OCI-M1 (cell line): Measurements from ENCODE around the gene VAC14.

ENCODE experiments used
- DNase-seq: peaks from one replicate; lab custom pipeline; 2025; lab: John Stamatoyannopoulos, UW

VAC14 gene

DNA sequence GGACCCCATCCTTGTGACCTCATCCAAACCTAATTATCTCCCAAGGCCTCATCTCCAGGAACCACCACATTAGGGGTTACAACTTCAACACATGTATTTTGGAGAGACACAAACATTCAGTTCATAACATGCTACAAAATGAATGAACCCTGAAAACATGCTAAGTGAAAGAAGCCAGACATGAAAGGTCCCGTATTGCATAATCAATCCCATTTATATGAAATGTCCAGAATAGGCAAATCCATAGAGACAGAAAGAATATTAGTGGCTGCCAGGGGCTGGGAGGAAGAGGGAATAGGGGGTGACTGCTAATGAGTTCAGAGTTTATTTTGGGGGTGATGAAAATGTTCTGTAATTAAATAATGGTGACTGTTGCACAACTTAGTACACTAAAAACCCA lies 158.3 kb downstream of the VAC14 start:
- DNase-seq = no peak

DNA sequence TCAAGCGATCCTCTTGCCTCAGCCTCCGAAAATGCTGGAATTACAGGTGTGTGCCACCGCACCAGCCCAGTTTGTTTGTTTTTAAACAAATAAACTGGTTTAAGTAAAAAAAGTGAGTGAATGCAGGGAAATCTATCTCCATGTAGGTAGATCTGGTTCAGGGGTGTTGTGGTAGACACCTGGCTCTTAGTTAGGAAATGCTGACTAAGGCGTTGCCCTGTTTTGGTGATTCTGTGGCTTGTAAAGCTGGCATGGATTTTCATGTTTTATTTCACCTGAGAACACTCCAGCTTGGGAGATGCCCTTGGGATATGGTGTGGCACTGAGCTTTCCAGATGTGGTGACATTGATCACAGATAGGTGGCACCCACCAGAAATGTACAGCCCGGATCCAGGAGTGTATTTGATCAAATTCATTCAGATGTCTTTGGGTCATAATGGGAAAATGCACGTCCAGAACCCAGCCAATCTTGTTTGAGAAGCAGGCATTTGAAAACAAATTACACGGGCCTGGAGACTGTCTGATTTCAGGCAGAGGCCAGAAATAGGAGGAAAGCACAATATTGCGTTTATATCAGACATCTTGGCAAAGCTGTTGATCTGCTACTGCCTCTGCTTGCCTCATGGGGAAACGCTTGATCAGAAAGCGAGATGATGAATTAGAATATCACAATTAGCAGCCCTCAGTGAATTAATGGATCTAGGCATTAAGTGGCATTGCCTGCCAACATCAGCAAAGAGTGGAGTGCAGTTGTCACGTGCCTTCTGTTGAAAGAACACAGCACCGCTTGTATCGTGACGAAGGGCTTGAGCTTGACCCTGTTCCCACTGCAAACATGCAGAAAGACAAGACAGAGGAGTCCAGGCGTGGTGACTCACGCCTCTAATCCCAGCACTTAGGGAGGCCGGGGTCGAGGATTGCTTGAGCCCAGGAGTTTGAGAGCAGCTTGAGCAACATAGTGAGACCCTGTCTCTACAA lies 161.9 kb downstream of the VAC14 start:
- no peak for DNase-seq
